NCI-H748 (cell line): Measurements from ENCODE around the gene WDR4.
"Not testable (repeated sequence)": the region's sequence is repeated elsewhere in the genome, so short reads cannot be mapped to it uniquely, and the experiment has no call there.

ENCODE experiments used
- DNase-seq: peaks from one replicate; lab custom pipeline; 2025; ENCODE audit not compliant: unreplicated experiment; lab: John Stamatoyannopoulos, UW

WDR4 gene

DNA sequence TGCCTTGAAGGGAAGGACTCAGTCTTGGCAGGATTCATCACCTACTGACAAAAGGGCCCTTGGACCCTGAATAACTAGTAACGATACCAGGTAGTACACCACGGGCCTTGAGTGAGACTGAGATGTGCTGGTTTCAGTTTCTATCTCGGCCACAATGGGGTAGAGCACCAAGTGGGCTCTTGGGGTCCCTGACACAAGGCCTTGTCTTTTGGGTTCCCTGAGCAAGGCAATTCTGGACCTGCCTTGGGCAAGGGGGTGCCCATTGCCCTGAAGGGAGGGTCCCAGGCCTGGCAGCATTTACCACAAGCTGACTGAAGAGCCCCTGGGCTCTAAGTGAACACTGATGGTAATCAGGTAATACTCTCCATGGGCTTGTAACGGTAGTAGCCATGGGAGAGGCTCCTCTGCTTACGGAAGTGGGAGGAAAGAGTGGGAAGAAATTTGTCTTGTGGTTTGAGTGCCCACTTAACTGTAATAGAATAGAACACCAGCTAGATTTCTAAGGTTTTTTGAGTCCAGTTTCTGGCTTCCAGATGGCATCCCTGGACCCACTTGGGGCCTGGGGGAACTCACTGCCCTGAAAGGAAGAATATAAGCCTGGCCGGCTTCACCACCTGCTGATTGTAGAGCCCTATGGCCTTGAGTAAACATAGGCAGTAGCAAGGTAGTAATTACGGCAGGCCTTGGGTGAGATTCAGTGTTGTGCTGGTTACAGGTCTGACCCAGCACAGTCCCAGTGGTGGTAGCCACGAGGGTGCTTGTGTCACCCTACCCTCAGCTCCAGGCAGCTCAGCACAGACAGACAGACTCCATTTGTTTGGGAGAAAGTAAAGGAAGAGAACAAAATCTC, 58.5 kb downstream of the WDR4 start:
- DNase-seq, result peak; percentile 78

- DNase-seq, result no peak
Measured at GRCh38 chr21:42819861-42820615, 59.3 kb downstream of the WDR4 start.

DNA sequence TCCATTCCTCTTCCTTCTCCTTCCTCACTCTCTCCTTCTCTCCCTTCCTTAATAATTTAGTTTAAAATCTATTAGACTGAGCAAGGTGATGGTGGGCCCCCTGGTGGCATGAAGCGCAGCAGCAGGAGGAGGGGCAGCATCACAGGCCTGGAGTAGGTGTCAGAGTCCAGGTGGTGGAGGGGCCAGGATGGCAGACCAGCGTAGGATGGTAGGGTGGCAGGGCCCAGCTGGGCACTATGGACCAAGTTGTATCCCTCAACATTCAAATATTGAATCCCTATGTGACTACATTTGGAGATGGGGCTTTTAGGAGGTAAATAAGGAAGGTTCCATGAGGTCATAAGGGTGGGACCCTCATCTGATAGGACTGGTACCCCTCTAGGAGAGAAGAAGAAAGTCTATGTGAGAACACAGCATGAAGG, 61.0 kb downstream of the WDR4 start:
- DNase-seq, result peak; percentile 48

DNA sequence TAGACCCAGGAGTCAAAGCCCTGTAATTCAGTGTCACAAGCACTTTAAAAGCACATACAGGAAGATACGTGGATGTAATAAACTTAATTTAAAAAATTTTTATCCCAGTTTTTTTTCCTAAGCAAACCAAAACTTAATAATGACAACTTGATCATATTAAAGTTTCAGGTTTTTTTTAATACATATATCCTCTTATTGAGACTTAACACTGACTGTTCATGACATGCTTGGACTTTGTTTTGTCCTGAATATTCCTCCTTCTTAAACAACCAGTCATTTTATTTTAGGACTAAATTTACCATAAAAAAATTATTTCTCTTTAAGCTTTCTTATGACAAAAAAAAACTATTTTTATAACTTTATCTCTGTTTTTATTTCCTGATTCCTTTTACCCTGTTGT, 64.1 kb downstream of the WDR4 start:
- DNase-seq, result peak; percentile 7

- DNase-seq, result not testable (repeated sequence)
Measured at GRCh38 chr21:42812528-42813241, 66.7 kb downstream of the WDR4 start.

DNA sequence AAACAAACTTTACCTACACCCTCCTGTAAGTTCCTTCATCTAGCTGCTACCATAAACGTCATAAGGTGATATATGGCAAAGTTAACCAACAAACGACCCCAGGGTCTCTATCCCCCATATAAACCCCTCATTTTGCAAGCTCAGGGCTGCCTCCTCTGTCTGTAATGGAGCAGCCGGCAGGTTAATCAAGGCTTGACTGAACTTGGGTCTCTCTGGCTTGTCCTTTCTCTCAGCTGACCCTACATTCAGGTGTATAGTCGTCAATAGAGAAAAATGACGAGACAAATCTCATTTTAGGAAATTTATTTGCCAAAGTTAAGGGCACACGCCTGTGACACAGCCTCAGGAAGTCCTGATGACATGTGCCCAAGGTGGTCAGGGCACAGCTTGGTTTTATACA, 67.4 kb downstream of the WDR4 start:
- no peak for DNase-seq

- no peak for DNase-seq
Measured at GRCh38 chr21:42809577-42810475, 69.5 kb downstream of the WDR4 start.

DNA sequence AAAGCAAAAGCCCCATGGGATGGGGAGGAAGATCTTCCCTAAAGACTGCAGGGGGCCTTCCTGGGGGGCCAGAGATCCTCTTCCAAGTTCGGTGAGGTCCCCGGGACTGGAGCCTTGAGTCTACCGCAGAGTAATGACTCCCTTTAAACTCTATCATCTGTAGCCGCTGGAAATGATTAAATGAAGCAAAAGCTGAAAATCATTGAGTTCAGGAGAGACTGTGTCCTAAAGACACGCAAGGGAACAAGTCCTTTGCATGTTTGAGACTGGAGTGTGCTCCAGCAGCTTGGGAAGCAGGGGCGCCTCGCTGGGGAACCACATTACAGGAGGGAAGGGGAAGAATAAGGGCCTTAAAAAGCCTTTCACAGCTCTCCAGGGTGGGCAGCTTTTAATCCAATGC, 70.2 kb downstream of the WDR4 start:
- DNase-seq, result no peak

DNA sequence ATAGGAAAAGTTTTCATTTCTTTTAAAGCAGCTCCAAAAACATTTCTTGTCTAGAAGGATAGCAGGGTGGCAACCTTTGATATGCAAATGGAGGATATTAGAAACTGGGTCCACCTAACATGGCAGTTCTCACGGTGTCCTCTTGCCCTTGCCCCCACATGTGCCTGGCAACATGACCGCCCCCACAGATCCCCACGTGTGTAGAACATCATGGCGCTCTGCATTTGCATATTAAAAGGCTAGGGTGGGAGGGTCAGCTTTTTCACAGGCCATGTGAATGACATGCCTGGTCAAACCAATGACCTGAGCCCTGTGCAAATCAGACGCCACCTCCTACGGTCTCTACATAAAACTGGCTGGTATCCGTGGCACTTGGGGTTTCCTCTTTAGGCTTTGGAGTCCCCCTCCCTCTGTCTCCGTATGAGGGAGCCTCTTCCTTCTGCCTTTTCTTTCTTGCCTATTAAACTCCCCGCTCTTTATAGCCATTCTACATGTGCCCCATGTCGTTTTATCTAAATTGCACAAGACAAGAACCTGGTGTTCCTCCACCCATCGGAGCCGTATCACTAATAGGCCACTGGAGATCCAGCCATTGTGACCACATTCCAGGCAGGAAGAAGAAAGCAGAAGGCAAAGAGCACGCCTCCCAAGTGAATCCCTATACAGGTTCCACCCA, 71.3 kb downstream of the WDR4 start:
- no peak for DNase-seq

- DNase-seq, result not testable (repeated sequence)
Measured at GRCh38 chr21:42807293-42807895, 71.9 kb downstream of the WDR4 start.

GRCh38 chr21:42806509-42807140, 72.7 kb downstream of the WDR4 start:
- no peak for DNase-seq

DNA sequence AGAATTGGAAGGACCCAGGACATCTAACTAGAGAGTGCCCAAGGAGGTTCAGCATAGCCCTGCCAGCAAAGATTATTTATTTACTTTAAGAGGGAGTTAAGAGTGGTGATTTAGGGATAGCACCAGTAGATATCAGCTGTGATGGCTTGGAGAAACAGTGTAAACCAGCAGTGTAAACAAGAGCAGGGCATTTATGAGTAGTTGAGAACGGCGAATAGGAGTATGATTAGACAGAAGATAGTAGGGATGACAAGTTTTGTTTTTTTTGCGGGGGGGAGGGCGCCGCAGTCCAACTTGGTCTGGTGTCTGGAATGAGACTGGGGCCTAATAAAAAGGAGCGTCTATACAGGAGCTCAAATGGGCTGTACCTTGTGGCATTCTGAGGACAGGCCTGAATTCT, 77.7 kb downstream of the WDR4 start:
- not testable (repeated sequence) for DNase-seq

DNA sequence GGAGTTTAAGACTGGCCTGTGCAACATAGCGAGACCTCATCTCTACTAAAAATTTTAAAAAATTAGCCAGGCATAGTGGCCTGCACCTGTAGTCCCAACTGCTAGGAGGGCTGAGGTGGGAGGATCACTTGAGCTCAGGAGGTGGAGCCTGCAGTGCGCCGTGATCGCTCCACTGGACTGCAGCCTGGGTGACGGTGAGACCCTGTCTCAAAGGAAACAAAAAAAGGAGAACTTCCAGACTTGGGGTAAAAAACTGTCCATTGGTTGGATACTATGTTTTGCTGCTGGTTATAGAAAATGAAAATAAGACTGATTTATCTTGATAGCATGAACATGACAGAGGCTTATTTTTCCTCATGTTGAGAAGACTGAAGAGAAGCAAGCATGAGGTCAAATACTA, 79.4 kb downstream of the WDR4 start:
- DNase-seq, result no peak

DNA sequence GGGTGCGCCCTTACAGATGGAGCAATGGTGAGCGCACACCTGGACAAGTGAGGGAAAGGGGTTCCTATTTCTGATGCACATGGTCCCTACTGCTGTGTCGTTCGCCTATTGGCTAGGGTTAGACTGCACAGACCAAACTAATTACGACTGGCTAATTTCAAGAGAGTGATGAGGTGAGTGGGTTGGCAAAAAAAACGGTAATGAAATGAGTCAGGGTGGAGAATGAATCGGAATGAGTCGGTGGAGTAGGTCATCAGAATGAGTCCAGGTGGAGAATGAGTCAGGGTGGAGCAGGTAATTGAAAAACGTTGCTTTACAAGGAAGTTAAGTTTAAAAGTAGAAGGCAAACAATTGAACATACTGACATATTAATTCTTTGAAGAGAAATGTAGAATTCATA, 79.8 kb downstream of the WDR4 start:
- DNase-seq, result no peak
